Pancreas (tissue), 10 donors: ENCODE measurements around the gene RND1. TPM values are rescaled to one million over a fixed set of nuclear protein-coding genes. Genes with fewer than 3 reads are reported as not detected.
"Not testable (repeated sequence)": the region's sequence is repeated elsewhere in the genome, so short reads cannot be mapped to it uniquely, and the experiment has no call there.

Experiments used
- ATAC-seq, 4 donors: fragments of 200-7000 bp; cut with Tn5 transposase; one replicate each; pipeline versions ENCODE4 v1.8.0 to v1.9.1; 2020; ENCODE audit warnings: mild to moderate bottlenecking in 4 of 4, moderate library complexity in 4 of 4
- DNase-seq, 6 donors: peaks; one replicate each; pipeline ENCODE4 v3.0.0-alpha.2; 2020
- FAIRE-seq: peaks from 2 replicates; lab custom pipeline; 2012; peaks lifted over from hg19 to GRCh38; lab: Jason Lieb, UNC
- H3K27ac ChIP-seq, 4 donors: fragments of 200-600 bp; sonication (generic); 1 replicate in 3 of 4; 2 replicates in 1 of 4; pipeline versions ENCODE4 v1.5.0 to v1.8.0; 2020
- H3K27me3 ChIP-seq, 4 donors: fragments of 200-600 bp; one replicate each; pipeline ENCODE4 v1.8.0; 2021
- H3K36me3 ChIP-seq, 3 donors: fragments of 200-600 bp; sonication (generic) in 1 of 3; one replicate each; pipeline versions ENCODE4 v1.5.0 to v1.8.0; 2020 to 2021
- H3K4me1 ChIP-seq, 3 donors: fragments of 200-600 bp; one replicate each; pipeline ENCODE4 v1.8.0; 2021
- H3K4me3 ChIP-seq, 4 donors: fragments of 200-600 bp; sonication (generic) in 2 of 4; one replicate each; pipeline versions ENCODE4 v1.5.0 to v1.8.0; 2020 to 2021
- H3K9me3 ChIP-seq, 4 donors: fragments of 200-600 bp; one replicate each; pipeline ENCODE4 v1.8.0; 2021
- CTCF ChIP-seq, 4 donors: fragments of 200-600 bp; sonication (generic) in 3 of 4; IDR thresholded peaks; one replicate each; pipeline versions ENCODE4 v1.5.0 to v1.8.0; 2021; ENCODE audit warnings: antibody characterized with exemption in 4 of 4
- WGBS, 2 donors: extraction: QIAGEN DNeasy Blood & Tissue Kit; methylation state at CpG; one replicate each; pipeline ENCODE4 v1.1.7; 2013; 5-methylcytosine and 5-hydroxymethylcytosine counted together
- intact Hi-C, 3 donors: fragments of 100-400 bp; cut with DNase I; formaldehyde crosslinking; loops; one replicate each; pipeline versions ENCODE4 v1.11.1 to v1.14.2; 2022
- polyA plus RNA-seq, 2 donors: library from polyadenylated mRNA; stranded (reverse); fragments of 200-250 nt; gene quantifications; one replicate each; pipeline ENCODE4 v1.2.3, GENCODE V29; 2013
- total RNA-seq, 6 donors: library from RNA; stranded (reverse); fragmentation: NEBNext Ultra II Directional in 4 of 6; extraction: Animal tissue kit (Norgen Biotek cat#: 25700) in 4 of 6; gene quantifications; one replicate each; pipeline versions ENCODE4 v1.2.1 to v1.2.4, GENCODE V29; 2021 to 2023
- donor health status: healthy with polysubstance abuse.
- donor health status: DM: no; HTN: no; CAD: no; lungs with moderate emphysema.
- donor health status: DM: no; HTN: no; CAD: no.
- donor health status: control.
- donor health status: control.
- donor health status: Bipolar disorder and iron deficiency.
- donor health status: DM: yes; HTN: yes; CAD: no.
- donor health status: DM: no; HTN: no; CAD: no.
- donor health status: DM: no; HTN: no; CAD: no.
- donor health status: DM: yes; HTN: yes; CAD: no.

The RND1 gene
- total and polyA plus RNA-seq, 8 donors = 0.74 to 6.3 (median 2.1) TPM

DNA sequence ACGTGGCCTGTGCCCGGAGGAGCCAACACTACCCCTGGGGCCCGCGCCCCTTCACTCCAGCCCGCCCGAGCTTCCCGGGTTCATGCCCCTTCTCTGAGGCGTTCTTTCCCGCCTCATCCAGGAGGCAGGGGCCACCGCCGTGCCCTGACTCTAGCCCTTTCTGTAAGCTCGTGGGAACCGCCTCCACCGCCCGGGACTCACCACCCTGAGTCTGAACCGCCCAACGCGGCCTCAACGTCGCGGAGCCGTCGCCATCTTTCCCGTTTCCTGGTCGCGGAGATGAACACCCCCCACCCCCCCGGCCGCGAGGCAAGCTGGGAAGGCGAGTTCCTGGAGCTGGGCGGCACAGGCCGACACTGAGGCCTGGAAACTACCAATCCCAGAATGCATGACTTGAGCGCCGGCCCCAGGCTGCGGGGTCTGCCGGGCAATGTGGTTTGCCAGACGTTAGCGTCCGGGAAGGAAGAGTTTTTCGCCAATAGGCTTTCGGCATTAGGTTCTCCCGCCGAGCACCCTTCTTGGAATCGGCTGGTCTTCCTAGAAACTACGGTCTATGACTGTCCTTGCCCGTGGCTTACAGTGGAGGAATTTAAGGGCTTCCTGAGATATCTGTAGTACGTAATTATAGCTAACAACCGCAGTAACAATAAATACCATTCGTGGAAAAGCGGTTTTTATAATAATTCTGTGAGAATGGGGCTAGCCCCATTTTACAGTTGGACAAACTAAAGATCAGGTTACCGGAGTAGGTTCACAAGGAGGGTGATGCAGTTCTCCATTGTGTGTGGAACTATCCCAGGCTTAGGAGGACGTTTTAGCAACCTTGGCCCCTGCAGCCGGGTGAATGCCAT is 13.6 kb downstream of the RND1 start, which contains the start of gene DDX23:
Gene DDX23 (minus strand): TSS at position 281 of the 851 bp plus-strand sequence. CDS start 6,381 bp downstream, outside the sequence.
- 0 to 1% methylated on average over 49 to 53 of the region's 53 CpGs for WGBS, 2 donors
- H3K27me3 ChIP-seq = no peaks in the 10 kb centered on the region
- peak within 1 kb of the TSS; percentile 88 to 98 (median 92) for H3K4me3 ChIP-seq
- peak; percentile 89 for FAIRE-seq
- H3K36me3 ChIP-seq = no peaks in the 10 kb centered on the region
- intact Hi-C loops = loop anchor here in 1 of 3 donors (5.0 kb wide), 2 partner anchors 40 to 85 kb away; no protein-coding TSS in a partner anchor
- no peaks in the 10 kb centered on the region for H3K9me3 ChIP-seq
- peak; percentile 95 to 98 (median 97) for ATAC-seq
- H3K27ac ChIP-seq = peak within 1 kb of the TSS; percentile 56 to 82 (median 70)
- H3K4me1 ChIP-seq = peaks cover 10 to 15% (median 10%) of the 10 kb centered on the region in 3 donors
- no peak for TF ChIP-seq CTCF (IDR thresholded peaks at IDR 0.05)
- DNase-seq = peak; percentile 89 to 96 (median 94)

DNA sequence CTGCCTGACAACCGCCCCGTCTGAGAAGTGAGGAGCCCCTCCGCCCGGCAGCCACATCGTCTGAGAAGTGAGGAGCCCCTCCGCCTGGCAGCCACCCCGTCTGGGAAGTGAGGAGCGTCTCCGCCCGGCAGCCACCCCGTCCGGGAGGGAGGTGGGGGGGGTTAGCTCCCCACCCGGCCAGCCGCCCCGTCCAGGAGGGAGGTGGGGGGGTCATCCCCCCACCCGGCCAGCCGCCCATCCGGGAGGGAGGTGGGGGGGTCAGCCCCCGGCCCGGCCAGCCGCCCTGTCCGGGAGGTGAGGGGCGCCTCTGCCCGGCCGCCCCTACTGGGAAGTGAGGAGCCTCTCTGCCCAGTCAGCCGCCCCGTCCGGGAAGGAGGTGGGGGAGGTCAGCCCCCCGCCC is 23.6 kb downstream of the RND1 start:
- H3K36me3 ChIP-seq = peaks cover 0 to 62% (median 33%) of the 10 kb centered on the region in 3 donors
- H3K4me3 ChIP-seq, H3K27me3 ChIP-seq, H3K27ac ChIP-seq, intact Hi-C loops, H3K4me1 ChIP-seq, H3K9me3 ChIP-seq, FAIRE-seq, DNase-seq, ATAC-seq: not testable (repeated sequence)
- WGBS, 2 donors = 96 to 98% methylated on average over 17 to 29 of the region's 29 CpGs

DNA sequence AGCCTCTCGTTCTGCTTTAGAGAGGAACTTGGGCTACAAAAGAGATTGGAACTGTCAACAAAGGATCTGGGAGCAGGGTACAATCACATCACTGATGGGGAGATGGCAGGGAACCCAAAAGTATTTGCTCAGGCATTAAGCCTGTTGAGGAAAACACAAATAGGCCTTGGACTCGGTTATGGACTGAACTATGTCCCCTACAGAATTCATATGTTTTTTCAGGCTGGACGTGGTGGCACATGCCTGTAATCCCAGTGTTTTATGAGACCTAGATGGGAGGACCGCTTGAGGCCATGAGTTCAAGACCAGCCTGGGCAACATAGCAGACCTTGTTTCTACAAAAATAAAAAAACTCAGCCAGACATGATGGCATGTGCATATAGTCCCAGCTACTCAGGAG is 27.6 kb downstream of the RND1 start:
- Histone ChIP-seq H3K9me3 (no peaks in the 10 kb centered on the region), H3K4me3 (no peak overlapping the region), H3K36me3 (peaks cover 6 to 74% (median 31%) of the 10 kb centered on the region in 3 donors), H3K27ac (no peak overlapping the region), H3K4me1 (no peaks in the 10 kb centered on the region), H3K27me3 (no peaks in the 10 kb centered on the region)
- intact Hi-C loops = no loop called here
- TF ChIP-seq CTCF (IDR thresholded peaks at IDR 0.05) = no peak
- ATAC-seq = no peak
- 86% methylated on average over 4 of the region's 4 CpGs for whole genome bisulfite sequencing, 2 donors
- no peak for FAIRE-seq
- no peak for DNase-seq

GRCh38 chr12:48832321-48833060 is 33.2 kb downstream of the RND1 start:
- Histone ChIP-seq H3K27me3 (no peaks in the 10 kb centered on the region), H3K27ac (no peak overlapping the region), H3K36me3 (peaks cover 14 to 82% (median 44%) of the 10 kb centered on the region in 3 donors), H3K9me3 (no peaks in the 10 kb centered on the region), H3K4me1 (no peaks in the 10 kb centered on the region), H3K4me3 (no peak overlapping the region)
- 84 to 90% methylated on average over 12 of the region's 12 CpGs for WGBS, 2 donors
- TF ChIP-seq CTCF (IDR thresholded peaks at IDR 0.05) = no peak
- FAIRE-seq = no peak
- ATAC-seq = no peak
- DNase-seq = no peak
- intact Hi-C loops = no loop called here

GRCh38 chr12:48831257-48831656 is 34.4 kb downstream of the RND1 start:
- intact Hi-C loops = no loop called here
- FAIRE-seq = no peak
- no peaks in the 10 kb centered on the region for H3K9me3 ChIP-seq
- no peak for TF ChIP-seq CTCF (IDR thresholded peaks at IDR 0.05)
- WGBS, 2 donors = 85 to 87% methylated on average over 6 of the region's 6 CpGs
- H3K4me1 ChIP-seq = no peaks in the 10 kb centered on the region
- no peak overlapping the region for H3K4me3 ChIP-seq
- H3K27me3 ChIP-seq = no peaks in the 10 kb centered on the region
- no peak for ATAC-seq
- H3K36me3 ChIP-seq = peaks cover 14 to 70% (median 33%) of the 10 kb centered on the region in 3 donors
- DNase-seq = no peak
- H3K27ac ChIP-seq = no peak overlapping the region
